SKM-1 (cell line): ENCODE measurements around the gene SIRT6.
"Not testable (repeated sequence)": the region's sequence is repeated elsewhere in the genome, so short reads cannot be mapped to it uniquely, and the experiment has no call there.

Experiments
- DNase-seq: peaks from one replicate; lab custom pipeline; 2025; ENCODE audit not compliant: unreplicated experiment; lab: John Stamatoyannopoulos, UW

SIRT6 gene

DNA sequence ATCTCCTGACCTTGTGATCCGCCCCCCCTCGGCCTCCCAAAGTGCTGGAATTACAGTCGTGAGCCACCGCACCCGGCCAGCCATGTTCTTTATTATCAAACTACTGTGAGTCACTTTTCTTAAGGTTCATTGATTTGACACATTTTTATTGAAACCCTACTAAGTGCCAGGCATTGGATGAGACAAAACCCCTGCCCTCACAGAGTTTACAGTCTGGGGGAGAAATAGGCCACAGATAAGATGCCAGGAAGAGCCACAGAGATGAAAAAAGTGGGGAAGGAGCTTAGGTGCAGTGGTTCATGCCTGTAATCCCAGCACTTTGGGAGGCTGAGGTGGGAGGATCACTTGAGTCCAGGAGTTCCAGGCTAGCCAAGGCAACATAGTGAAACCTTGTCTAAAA is 43.9 kb downstream of the SIRT6 start:
- no peak for DNase-seq

DNA sequence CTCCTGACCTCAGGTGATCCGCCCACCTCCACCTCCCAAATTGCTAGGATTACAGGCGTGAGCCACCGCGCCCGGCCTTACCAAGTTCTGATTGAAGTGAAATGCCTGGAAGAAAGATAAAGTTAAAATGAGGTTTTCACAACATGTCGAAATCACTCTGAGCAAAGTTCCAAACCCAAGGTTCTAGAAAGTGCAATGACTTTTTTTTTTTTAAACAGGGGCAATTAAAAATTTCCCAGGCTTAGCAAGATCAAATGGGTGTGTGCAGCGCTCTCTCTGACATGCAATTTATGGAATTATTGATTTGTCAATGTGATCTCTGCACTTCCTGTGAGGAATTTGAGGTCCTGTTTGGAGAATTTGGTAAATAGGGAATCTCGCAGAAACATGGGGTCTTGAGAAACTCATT is 45.7 kb downstream of the SIRT6 start:
- DNase-seq: no peak

DNA sequence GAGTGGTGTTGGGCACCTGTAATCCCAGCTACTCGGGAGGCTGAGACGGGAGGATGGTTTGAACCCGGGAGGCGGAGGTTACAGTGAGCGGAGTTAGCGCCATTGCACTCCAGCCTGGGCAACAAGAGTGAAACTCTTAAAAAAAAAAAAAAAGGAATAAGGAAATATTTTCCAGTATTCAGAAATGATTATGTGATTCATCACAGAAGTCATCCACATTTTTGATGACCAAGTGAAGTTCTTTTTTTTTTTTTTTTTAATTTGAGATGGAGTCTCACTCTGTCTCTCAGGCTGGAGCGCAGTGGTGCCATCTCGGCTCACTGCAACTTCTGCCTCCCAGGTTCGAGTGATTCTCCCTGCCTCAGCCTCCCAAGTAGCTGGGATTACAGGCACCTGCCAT is 47.0 kb downstream of the SIRT6 start:
- not testable (repeated sequence) for DNase-seq

DNA sequence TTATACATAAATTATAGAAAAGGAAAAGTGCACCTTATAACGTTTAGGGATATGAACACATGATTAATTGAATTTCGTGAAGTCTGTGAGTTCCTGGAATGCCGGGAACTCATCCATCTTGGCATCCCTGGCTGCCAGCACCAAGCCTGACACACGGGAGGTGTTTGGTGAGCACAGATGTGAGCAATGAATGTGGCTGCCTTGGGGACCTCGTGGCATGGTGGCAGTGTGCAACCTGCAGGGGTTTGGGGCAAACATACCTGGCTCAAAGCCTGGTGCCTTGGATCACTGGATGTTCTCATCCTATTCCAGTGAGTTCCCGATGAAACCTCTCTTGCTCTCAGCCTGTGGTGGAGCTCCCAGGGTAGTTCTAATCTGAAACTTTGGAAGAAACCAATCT is 48.0 kb downstream of the SIRT6 start:
- DNase-seq: no peak

DNA sequence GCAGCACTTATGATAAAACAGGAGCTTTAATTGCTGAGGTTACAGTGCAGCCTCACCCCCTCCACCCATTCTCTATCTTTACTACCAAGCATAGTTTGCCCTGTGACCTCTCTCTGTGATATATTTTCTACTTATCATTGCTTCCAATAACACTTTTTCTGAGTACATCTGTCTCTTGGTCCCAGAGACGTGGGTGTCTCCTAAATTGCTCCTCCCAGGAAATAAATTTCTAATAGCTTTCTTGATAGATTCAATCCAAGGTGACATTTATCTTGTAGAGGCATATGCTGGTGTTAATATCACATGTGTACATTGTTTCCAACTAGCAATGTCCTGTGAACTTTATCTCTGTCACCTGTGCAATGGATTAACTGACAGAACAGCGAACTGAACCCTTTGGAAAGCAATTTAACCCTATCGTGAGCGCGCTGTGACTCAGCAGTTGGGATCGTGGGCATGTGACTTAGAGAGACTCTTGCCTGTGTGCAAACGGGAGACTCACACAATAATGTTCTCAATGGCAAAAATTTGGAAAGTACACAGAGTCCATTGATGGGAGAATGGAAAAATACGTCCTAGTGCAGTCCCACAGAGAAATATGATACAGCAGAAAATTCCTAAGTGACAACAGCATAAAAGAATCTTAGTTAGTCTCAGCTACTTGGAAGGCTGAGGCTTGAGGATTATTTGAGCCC is 51.5 kb downstream of the SIRT6 start:
- DNase-seq: no peak

DNA sequence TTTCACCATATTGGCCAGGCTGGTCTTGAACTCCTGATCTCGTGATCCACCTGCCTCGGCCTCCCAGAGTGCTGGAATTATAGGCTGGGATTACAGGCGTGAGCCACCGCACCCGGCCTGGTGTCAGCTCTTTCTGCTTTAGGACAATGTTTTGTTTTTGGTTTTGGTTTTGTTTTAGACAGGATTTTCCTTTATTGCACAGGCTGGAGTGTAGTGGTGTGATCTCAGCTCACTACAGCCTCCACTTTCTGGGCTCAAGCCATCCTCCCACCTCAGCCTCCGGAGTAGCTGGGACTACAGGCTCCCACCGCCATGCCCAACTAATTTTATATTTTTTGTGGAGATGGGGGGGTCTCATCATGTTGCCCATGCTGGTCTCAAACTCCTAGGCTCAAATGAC is 53.3 kb downstream of the SIRT6 start:
- DNase-seq: not testable (repeated sequence)

DNA sequence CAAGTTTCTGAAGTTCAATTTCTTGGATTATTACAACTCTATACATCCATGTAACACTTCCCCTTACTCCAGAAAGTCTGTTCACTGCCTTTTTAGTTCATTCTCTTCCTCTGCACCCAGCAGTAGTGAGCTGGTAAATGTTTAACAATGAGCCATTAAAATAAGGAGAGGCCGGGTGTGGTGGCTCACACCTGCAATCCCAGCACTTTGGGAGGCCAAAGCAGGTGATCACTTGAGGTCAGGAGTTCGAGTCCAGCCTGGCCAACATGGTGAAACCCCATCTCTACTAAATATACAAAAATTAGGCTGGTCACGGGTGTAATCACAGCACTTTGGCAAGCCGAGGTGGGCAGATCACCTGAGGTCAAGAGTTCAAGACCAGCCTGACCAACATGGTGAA is 55.0 kb downstream of the SIRT6 start:
- DNase-seq: not testable (repeated sequence)

DNA sequence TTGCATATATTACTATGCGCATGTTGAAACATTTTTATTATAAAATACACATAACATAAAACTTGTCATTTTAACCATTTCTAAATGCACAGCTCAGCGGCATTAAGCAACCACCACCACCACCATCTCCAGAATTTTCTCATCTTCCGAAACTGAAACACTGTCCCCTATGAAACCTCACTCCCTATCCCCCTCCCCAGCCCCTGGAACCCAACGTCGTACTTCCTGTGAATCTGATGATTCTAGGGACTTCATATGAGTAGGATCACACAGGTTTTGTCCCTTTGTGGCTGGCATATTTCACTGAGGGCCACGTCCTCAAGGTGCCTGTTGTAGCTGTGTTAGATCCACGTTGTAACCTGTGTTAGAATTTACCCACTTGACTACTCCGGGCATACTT is 57.7 kb downstream of the SIRT6 start:
- DNase-seq: no peak
